ENCODE results near the gene MYO7A. TPM values are rescaled to one million over a fixed set of nuclear protein-coding genes. Genes with fewer than 3 reads are reported as not detected.
A peak's percentile ranks its signal among the peaks of the same experiment; 100 is the strongest.

Gene MYO7A
- total RNA-seq, 1 donor from 2014 or later, result 0.16 TPM

GRCh38 chr11:77175869-77176539 lies 48.0 kb downstream of the MYO7A start:
- H3K27ac Mint-ChIP-seq (ENCODE audit: unreplicated experiment), result no peak overlapping the region
- Histone ChIP-seq H3K79me2 (ENCODE audit: insufficient read depth, low read length) (no peaks in the 10 kb centered on the region), H2AFZ (ENCODE audit: low read depth, low read length) (peak overlapping the region; percentile 26), H3K9me3 (ENCODE audit: insufficient read depth, low read depth, low read length) (no peaks in the 10 kb centered on the region), H3K36me3 (ENCODE audit: insufficient read depth, low read length) (no peaks in the 10 kb centered on the region), H3K4me2 (ENCODE audit: low read length) (no peak overlapping the region), H4K20me1 (ENCODE audit: insufficient read depth, low read length) (no peaks in the 10 kb centered on the region), H3K4me3 (ENCODE audit: insufficient read depth, low read depth, low read length) (no peak overlapping the region), H3K27ac (ENCODE audit: low read depth, low read length) (no peak overlapping the region), H3K4me1 (ENCODE audit: insufficient read depth, low read length) (no peaks in the 10 kb centered on the region), H3K27me3 (ENCODE audit: insufficient read depth, low read length) (no peaks in the 10 kb centered on the region), H3K9ac (ENCODE audit: low read length) (no peak overlapping the region)
- H3K9me3 Mint-ChIP-seq (ENCODE audit: unreplicated experiment), result peaks cover 5% of the 10 kb centered on the region
- DNase-seq (ENCODE audit: low read depth) (no peak), FAIRE-seq (no peak)
- peak overlapping the region; percentile 50 for H3K4me3 Mint-ChIP-seq (ENCODE audit: unreplicated experiment)
- H3K4me1 Mint-ChIP-seq (ENCODE audit: low read depth, unreplicated experiment), result no peaks in the 10 kb centered on the region
- TF ChIP-seq CTCF (IDR thresholded peaks at IDR 0.05; ENCODE audit: insufficient read depth, low read depth, low read length) (no peak), EZH2 (IDR thresholded peaks at IDR 0.05; ENCODE audit: insufficient read depth, low read length) (no peak)
- H3K36me3 Mint-ChIP-seq (ENCODE audit: low read depth, unreplicated experiment), result peaks cover 3% of the 10 kb centered on the region
- H3K27me3 Mint-ChIP-seq (ENCODE audit: low read depth, unreplicated experiment), result peaks cover 18% of the 10 kb centered on the region

- Mint-ChIP-seq H3K4me3 (ENCODE audit: unreplicated experiment) (no peak overlapping the region), H3K4me1 (ENCODE audit: low read depth, unreplicated experiment) (no peaks in the 10 kb centered on the region), H3K9me3 (ENCODE audit: unreplicated experiment) (peaks cover 5% of the 10 kb centered on the region), H3K27ac (ENCODE audit: unreplicated experiment) (no peak overlapping the region), H3K27me3 (ENCODE audit: low read depth, unreplicated experiment) (peaks cover 18% of the 10 kb centered on the region), H3K36me3 (ENCODE audit: low read depth, unreplicated experiment) (peaks cover 3% of the 10 kb centered on the region)
- H3K4me3 ChIP-seq (ENCODE audit: insufficient read depth, low read depth, low read length), result no peak overlapping the region
- TF ChIP-seq CTCF (IDR thresholded peaks at IDR 0.05; ENCODE audit: insufficient read depth, low read depth, low read length) (no peak), EZH2 (IDR thresholded peaks at IDR 0.05; ENCODE audit: insufficient read depth, low read length) (no peak)
- no peak overlapping the region for H3K27ac ChIP-seq (ENCODE audit: low read depth, low read length)
- FAIRE-seq (no peak), DNase-seq (ENCODE audit: low read depth) (no peak)
- no peaks in the 10 kb centered on the region for H3K36me3 ChIP-seq (ENCODE audit: insufficient read depth, low read length)
- H3K79me2 ChIP-seq (ENCODE audit: insufficient read depth, low read length), result no peaks in the 10 kb centered on the region
- H3K9me3 ChIP-seq (ENCODE audit: insufficient read depth, low read depth, low read length), result no peaks in the 10 kb centered on the region
- H3K9ac ChIP-seq (ENCODE audit: low read length), result no peak overlapping the region
- H4K20me1 ChIP-seq (ENCODE audit: insufficient read depth, low read length), result no peaks in the 10 kb centered on the region
- H2AFZ ChIP-seq (ENCODE audit: low read depth, low read length), result no peak overlapping the region
- no peaks in the 10 kb centered on the region for H3K27me3 ChIP-seq (ENCODE audit: insufficient read depth, low read length)
- H3K4me1 ChIP-seq (ENCODE audit: insufficient read depth, low read length), result no peaks in the 10 kb centered on the region
- H3K4me2 ChIP-seq (ENCODE audit: low read length), result no peak overlapping the region
Observed at GRCh38 chr11:77176996-77177395, 49.0 kb downstream of the MYO7A start.

GRCh38 chr11:77178150-77178549 lies 50.1 kb downstream of the MYO7A start:
- no peak overlapping the region for H2AFZ ChIP-seq (ENCODE audit: low read depth, low read length)
- H3K4me3 Mint-ChIP-seq (ENCODE audit: unreplicated experiment), result no peak overlapping the region
- no peaks in the 10 kb centered on the region for H3K36me3 ChIP-seq (ENCODE audit: insufficient read depth, low read length)
- FAIRE-seq (no peak), DNase-seq (ENCODE audit: low read depth) (no peak)
- H3K27ac ChIP-seq (ENCODE audit: low read depth, low read length), result no peak overlapping the region
- no peak overlapping the region for H3K27ac Mint-ChIP-seq (ENCODE audit: unreplicated experiment)
- H3K27me3 Mint-ChIP-seq (ENCODE audit: low read depth, unreplicated experiment), result peaks cover 29% of the 10 kb centered on the region
- H3K9ac ChIP-seq (ENCODE audit: low read length), result no peak overlapping the region
- no peak overlapping the region for H3K4me3 ChIP-seq (ENCODE audit: insufficient read depth, low read depth, low read length)
- no peaks in the 10 kb centered on the region for H3K4me1 Mint-ChIP-seq (ENCODE audit: low read depth, unreplicated experiment)
- peaks cover 5% of the 10 kb centered on the region for H3K9me3 Mint-ChIP-seq (ENCODE audit: unreplicated experiment)
- TF ChIP-seq EZH2 (IDR thresholded peaks at IDR 0.05; ENCODE audit: insufficient read depth, low read length) (no peak), CTCF (IDR thresholded peaks at IDR 0.05; ENCODE audit: insufficient read depth, low read depth, low read length) (no peak)
- no peaks in the 10 kb centered on the region for H4K20me1 ChIP-seq (ENCODE audit: insufficient read depth, low read length)
- no peaks in the 10 kb centered on the region for H3K79me2 ChIP-seq (ENCODE audit: insufficient read depth, low read length)
- no peak overlapping the region for H3K4me2 ChIP-seq (ENCODE audit: low read length)
- H3K4me1 ChIP-seq (ENCODE audit: insufficient read depth, low read length), result no peaks in the 10 kb centered on the region
- H3K36me3 Mint-ChIP-seq (ENCODE audit: low read depth, unreplicated experiment), result peaks cover 3% of the 10 kb centered on the region
- H3K9me3 ChIP-seq (ENCODE audit: insufficient read depth, low read depth, low read length), result no peaks in the 10 kb centered on the region
- no peaks in the 10 kb centered on the region for H3K27me3 ChIP-seq (ENCODE audit: insufficient read depth, low read length)
